HG02678 (cell line): ENCODE data around the gene TMEM80.
"Not testable (repeated sequence)": the region's sequence is repeated elsewhere in the genome, so short reads cannot be mapped to it uniquely, and the experiment has no call there.

Source experiments
- ATAC-seq: cut with Tn5 transposase; IDR thresholded peaks from one replicate; pipeline ENCODE4 v1.9.1; 2021; ENCODE audit warnings: mild to moderate bottlenecking, moderate library complexity; ENCODE audit not compliant: unreplicated experiment

Gene TMEM80

DNA sequence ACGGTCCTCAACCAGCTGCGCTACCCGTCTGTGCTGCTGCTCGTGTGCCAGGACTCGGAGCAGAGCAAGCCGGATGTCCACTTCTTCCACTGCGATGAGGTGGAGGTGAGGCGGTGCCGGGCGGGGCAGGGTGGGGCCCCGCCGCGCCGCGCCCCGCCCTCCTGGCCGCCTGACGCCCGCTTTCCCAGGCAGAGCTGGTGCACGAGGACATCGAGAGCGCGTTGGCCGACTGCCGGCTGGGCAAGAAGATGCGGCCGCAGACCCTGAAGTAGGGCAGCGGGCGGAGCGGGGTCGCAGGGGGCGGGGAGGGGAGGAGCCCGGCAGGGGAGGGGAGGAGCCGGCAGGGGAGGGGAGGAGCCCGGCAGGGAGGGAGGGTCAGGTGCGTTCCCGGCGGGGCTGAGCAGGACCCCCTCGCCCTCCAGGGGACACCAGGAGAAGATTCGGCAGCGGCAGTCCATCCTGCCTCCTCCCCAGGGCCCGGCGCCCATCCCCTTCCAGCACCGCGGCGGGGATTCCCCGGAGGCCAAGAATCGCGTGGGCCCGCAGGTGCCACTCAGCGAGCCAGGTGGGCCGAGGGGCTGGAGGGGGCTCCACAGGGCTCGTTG lies 25.1 kb downstream of the TMEM80 start:
- ATAC-seq = no peak

DNA sequence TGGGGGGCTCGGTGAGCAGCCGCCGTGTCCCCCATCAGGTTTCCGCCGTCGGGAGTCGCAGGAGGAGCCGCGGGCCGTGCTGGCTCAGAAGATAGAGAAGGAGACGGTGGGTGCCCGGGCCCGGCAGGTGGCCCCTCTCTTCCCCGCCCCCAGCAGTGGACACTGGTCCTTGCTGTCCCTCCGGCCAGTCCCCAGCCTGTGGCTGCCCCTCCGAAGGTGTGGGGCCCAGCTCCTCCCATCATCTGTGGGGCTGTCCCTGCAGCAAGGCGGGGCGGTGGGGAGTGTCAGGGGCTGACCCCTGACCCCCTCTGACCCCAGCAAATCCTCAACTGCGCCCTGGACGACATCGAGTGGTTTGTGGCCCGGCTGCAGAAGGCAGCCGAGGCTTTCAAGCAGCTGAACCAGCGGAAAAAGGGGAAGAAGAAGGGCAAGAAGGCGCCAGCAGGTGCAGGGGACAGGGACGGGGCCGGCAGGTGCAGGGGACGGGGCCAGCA lies 25.7 kb downstream of the TMEM80 start:
- no peak for ATAC-seq

DNA sequence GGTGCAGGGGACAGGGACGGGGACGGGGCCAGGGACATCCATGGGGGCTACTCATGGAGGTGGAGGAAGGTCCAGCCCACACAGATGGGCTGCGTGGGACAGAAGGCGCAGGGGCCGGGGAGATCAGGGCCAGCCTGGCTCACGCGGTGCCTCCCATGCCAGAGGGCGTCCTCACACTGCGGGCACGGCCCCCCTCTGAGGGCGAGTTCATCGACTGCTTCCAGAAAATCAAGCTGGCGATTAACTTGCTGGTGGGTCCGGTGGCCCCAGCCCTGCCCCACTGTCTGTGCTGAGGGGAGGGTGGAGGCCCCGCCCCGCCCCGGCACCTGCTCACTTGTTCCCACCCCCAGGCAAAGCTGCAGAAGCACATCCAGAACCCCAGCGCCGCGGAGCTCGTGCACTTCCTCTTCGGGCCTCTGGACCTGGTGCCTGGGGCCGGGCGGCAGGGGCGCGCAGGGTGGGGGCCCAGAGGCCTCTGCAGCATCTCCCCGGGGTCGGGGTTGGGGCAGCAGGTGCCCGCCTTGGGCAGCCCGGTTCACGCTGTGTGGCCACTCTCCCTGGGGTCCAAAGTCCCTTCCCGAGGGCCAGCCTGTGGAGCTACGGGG lies 26.2 kb downstream of the TMEM80 start:
- no peak for ATAC-seq

DNA sequence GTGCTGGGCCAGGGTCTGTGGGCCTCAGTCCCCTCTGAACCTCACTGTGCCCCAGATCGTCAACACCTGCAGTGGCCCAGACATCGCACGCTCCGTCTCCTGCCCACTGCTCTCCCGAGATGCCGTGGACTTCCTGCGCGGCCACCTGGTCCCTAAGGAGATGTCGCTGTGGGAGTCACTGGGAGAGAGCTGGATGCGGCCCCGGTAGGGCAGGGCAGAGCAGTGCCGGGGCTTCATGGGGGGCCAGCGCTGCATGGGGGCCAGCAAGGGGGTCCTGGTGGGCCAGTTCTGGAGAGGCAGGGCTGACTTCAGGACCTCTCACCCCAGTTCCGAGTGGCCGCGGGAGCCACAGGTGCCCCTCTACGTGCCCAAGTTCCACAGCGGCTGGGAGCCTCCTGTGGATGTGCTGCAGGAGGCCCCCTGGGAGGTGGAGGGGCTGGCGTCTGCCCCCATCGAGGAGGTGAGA lies 26.8 kb downstream of the TMEM80 start:
- ATAC-seq = no peak

DNA sequence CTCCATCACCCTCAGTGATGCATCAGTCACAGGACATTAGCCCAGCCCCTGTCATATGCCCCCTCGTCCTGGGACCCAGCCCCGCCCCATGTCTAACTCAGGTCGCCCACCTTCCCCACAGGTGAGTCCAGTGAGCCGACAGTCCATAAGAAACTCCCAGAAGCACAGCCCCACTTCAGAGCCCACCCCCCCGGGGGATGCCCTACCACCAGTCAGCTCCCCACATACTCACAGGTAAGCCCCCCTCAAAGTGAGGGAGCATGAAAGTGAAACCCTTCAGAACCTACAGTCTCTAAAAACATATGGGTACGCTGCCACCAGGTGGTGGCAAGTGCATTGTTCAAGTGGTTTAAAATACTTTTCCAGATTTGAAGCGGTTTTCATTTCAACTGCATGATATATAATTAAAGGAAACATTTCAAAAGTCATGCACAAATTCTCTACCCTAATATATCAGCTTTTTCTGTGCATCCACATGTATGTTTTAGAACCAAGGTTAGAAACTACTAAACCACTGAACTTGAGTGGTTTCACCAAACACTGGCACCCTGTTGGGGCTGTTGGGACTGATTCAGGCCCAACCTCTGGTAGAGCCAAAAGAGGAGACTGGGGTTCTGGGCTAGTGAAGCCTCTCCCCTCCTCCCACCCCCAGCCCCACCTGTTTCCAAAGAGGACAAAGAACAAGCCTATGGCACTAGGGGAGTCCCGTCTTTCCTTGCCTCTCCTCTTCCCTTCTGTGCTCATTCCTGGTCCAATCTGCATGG lies 27.7 kb downstream of the TMEM80 start:
- ATAC-seq = no peak

DNA sequence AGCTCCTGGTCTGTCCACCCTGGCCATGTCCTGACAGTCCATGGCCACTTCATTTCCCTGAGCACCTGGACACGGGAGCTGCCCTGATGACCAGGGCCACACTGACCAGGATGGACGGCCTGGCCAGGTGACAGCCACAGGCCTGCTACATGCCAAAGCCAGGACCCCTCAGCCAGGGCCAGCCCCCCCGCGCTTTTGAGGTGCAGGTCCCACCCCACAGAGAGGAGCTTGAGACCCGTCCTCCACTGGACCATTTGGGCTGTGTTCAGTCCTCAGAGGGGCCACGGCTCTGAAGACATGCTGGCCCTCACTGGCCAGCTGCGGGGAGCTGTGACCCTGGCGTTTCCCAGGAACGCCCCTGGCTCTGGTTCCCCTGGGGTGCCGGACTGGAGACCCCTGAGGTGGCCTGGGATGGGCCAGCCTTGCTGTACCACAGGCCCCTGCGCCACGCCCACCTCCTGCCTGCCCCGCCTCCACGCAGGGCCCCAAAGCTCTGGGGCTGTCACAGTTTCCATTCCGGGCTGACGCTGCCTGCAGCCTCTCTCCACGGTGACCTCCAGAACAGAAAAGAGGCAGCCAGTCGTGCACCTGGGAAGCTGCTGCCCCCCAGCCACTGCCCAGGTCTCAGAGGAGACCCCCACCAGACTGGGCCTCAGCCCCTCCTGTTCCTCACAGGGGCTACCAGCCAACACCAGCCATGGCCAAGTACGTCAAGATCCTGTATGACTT lies 28.6 kb downstream of the TMEM80 start:
- ATAC-seq = no peak

DNA sequence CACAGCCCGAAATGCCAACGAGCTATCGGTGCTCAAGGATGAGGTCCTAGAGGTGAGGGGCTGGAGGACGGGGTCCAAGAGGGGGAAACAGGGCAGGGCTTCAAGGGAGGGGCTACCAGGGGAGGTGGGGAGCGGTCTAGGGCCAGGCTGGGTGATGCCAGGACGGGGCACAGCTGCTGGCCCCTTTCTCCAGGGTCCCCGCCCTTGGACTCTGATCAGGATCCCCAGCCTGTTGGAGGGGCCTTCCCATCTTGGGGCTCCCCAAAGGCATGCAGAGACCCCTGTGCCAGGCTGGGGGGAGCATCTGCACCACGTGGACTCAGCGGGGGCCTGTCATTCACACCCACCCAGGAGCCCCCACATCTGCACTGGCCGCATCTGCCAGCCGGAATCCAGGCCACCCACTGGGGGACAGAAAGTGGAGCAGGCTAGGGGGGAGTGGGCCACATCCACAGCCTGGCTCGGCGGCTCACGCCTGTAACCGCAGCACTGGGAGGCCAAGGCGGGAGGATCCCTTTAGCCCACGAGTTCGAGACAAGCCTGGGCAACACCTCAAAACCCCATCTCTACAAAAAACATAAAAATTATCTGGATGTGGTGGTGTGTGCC lies 29.3 kb downstream of the TMEM80 start:
- ATAC-seq = no peak

DNA sequence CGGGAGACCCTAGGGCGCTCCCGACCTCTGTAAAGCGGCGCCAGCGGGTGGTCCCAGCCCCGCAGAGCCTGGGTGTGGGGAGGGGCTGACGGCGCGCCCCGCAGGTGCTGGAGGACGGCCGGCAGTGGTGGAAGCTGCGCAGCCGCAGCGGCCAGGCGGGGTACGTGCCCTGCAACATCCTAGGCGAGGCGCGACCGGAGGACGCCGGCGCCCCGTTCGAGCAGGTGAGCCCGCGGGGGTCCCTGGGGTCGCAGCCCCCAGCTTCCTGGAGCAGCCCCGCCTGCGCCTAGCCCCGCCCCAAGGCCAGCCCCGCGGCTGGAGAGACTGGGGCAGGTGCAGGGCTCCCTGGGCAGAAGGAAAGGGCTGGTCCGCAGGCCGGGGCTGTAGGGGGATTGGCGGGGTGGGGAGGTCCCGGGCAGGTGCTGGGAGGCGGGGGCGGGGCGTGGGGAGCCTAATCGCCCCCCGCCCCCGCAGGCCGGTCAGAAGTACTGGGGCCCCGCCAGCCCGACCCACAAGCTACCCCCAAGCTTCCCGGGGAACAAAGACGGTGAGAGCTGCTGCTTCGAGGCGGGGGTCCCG lies 30.1 kb downstream of the TMEM80 start:
- no peak for ATAC-seq

DNA sequence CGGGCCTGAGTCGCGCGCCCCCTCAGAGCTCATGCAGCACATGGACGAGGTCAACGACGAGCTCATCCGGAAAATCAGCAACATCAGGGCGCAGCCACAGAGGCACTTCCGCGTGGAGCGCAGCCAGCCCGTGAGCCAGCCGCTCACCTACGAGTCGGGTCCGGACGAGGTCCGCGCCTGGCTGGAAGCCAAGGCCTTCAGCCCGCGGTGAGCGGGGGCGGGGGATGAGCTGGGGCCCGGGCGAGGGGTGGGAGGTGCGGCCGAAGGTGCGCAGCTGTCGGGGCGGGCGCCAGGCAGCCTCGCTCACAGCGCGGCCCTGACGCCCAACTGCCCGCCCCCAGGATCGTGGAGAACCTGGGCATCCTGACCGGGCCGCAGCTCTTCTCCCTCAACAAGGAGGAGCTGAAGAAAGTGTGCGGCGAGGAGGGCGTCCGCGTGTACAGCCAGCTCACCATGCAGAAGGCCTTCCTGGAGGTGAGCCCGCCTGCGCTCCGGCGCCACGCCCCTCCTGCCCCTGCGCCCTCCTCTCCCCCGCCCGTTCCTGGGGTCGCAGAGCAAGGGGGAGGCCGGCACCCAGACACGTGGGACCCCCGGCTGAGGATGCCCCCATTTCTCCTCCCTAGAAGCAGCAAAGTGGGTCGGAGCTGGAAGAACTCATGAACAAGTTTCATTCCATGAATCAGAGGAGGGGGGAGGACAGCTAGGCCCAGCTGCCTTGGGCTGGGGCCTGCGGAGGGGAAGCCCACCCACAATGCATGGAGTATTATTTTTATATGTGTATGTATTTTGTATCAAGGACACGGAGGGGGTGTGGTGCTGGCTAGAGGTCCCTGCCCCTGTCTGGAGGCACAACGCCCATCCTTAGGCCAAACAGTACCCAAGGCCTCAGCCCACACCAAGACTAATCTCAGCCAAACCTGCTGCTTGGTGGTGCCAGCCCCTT lies 30.9 kb downstream of the TMEM80 start:
- ATAC-seq = no peak

DNA sequence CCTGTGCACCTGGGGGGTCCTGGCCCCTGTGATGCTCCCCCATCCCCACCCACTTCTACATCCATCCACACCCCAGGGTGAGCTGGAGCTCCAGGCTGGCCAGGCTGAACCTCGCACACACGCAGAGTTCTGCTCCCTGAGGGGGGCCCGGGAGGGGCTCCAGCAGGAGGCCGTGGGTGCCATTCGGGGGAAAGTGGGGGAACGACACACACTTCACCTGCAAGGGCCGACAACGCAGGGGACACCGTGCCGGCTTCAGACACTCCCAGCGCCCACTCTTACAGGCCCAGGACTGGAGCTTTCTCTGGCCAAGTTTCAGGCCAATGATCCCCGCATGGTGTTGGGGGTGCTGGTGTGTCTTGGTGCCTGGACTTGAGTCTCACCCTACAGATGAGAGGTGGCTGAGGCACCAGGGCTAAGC lies 31.7 kb downstream of the TMEM80 start:
- ATAC-seq = no peak

DNA sequence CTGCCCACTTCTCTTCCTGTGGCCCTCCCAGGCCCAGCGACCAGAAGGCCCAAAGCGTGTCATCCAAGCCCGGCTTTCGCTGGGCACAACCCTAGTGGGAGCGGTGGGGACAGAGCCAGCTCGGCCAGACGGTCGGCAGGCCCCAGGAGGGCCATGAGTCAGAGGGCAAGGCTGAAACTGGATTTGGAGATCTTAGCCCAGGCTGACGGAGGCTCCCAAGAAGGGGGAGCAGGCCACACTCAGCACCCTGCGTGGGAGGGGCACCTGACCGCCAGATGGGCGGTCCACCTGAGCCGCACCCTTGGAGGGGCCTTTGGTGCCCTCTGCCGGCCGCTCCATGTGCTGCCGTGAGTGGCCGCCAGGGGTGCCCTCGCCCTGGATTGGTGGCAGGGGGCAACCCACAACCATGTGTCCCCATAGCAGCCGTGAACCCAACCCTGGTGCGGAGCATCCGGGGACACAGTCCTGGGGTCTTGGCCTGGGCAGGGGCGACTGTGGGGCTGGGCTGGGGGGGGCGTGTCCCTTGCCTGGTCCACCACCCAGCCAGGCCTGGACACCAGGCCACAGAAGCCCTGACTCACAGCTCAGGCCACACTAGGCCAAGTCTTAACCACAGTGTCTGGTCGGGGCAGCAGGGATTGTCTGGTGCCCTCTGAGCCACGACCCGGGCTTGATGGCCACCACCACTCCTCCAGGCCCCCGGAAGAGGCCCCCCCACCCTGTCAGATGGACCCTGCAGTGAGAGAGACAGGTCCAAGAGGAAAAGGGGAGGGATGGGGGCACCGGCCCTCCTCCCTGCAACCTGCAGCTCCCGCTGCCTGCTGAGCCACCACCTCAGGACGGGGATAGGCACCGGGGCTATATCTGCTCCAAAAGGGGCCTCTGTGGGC lies 32.5 kb downstream of the TMEM80 start:
- no peak for ATAC-seq

DNA sequence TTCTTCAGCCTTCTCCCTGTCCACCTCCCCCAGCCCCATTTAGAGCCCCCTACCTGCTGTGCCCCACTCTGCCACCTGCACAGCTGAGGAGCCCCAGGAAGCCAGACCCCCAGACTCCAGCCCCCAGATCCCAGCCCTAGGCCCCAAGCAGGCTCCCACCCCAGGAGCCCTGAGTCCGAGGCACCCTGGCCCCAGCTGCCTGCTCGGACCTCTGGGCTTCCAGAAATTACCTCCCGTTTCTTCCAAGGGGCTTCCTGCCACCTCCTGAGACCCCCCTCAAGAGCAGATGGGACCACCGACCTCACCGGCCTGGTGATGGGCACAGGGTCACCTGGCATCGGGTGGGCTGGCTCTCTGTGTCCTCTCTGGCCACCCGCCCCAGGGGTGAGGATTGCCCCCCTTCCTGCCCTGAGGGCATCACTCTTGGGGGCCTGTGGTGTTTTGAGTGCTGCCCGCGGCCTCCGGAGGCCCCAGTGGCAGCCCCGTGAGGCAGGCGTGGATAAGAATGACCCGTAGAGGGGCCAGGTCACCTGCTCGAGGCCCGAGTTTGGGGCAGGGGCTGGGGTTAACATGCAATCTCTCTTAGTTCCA lies 33.4 kb downstream of the TMEM80 start:
- ATAC-seq = no peak

DNA sequence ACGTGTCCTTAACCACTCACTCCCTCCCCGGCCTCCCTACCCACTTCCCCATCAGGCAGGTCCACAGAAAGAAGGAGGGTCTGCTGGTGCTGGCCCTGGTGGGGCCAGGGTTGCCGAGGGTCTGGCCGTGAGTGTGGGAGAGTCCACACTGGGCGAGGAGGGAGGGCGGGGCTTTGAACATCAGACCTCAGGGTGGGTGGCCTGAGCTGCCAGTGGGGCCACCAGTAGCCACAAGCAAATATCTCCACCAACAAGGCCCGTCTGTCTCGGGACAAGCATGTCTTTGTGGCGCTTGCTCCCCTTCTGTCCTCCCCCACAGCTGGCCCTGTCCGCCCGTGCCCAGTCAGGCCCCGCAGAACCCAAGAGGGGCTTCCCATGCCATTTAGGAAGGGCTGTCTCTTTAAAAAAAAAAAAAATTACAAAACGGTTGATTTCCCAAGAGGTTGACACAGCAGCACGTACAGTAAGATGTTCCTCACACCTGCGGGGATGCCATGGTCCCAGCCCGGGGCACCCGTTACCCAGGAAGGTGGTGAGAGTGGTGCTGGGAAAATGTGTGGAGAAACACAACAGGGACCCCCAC lies 34.0 kb downstream of the TMEM80 start:
- no peak for ATAC-seq

DNA sequence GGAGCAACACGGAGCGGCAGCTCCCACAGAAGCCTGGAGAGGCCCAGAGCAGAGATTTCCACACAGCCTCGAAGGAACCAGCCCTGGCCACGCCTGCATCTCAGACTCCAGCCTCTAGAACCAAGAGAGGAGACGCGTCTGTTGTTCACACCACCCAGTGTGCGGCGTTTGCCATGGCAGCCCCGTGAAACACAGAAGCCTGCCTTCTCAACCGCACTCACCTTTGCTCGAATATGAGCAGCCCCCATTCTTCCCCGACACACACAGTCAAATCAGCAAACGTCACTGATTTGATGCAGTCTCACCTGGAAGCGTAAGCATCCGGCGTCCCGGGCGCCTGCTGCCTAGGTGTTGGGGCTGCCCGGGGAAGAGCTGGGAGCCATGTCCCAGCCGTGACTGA lies 37.5 kb downstream of the TMEM80 start:
- ATAC-seq = no peak

DNA sequence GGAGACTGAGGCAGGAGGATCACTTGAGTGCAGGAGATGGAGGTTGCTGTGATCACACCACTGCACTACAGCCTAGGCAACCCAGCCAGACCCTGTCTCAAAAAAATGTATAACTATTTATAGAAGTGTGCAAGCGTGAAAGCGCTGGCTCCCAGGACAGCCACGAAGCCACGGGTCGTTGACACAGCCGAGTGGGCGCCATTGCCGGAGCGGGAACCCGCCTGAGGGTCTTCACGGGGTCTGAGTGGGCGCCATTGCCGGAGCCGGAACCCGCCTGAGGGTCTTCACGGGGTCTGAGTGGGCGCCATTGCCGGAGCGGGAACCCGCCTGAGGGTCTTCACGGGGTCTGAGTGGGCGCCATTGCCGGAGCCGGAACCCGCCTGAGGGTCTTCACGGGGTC lies 38.9 kb downstream of the TMEM80 start:
- ATAC-seq = not testable (repeated sequence)

DNA sequence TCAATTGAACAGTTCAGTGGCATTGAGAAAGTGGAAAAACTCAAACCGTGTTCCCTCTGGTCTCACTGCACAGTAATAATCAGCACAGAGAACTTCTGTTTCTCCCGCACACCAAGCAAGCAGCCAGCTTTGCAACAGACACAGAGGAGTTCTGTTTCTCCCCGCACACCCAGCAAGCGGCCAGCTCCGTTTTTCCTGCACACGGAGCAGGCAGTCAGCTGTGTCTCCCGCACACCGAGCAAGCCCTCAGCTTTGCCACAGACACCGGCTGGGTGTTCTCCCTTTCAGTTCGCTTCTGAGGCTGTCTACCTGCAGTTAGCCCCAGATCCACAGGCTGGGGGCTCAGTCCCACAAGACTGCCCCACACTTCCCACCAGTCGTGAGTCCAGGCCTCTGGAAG lies 41.8 kb downstream of the TMEM80 start:
- no peak for ATAC-seq

DNA sequence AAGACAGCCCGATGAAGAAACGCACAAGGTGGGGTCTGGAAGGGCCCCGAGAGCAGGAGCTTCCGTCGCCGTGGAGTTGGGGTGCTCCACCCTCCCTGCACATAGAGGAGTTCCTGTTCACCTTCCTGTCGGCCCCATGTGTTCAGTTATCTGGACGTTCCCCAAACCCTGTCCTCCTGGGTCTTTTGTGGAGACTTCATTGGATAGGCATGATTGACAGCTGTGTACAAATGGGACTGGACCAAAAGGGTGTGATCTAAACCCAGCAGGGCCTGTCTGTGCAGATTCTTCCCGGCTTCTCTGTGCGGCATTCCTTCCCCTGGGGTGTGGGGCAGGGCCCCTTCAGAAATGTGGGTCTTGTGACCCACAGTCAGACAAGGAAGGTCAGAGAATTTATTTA lies 42.3 kb downstream of the TMEM80 start:
- ATAC-seq = not testable (repeated sequence)

DNA sequence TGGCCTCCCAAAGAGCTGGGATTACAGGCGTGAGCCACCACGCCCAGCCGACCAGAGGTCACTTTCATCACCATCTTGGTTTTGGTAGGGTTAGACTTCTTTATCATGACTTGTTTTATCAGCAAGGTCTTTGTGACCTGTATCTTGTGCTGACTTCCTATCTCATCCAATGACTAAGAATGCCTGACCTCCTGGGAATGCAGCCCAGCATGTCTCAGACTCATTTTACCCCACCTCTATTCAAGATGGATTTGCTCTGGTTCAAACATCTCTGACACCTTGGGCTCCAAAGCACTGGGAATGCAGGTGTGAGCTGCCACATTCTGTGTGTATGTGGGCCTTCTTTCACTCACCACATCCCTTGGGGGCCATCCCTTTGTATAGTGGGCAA lies 46.5 kb downstream of the TMEM80 start:
- ATAC-seq = no peak
